ENCODE results near the gene MNX1.

MNX1 gene

DNA sequence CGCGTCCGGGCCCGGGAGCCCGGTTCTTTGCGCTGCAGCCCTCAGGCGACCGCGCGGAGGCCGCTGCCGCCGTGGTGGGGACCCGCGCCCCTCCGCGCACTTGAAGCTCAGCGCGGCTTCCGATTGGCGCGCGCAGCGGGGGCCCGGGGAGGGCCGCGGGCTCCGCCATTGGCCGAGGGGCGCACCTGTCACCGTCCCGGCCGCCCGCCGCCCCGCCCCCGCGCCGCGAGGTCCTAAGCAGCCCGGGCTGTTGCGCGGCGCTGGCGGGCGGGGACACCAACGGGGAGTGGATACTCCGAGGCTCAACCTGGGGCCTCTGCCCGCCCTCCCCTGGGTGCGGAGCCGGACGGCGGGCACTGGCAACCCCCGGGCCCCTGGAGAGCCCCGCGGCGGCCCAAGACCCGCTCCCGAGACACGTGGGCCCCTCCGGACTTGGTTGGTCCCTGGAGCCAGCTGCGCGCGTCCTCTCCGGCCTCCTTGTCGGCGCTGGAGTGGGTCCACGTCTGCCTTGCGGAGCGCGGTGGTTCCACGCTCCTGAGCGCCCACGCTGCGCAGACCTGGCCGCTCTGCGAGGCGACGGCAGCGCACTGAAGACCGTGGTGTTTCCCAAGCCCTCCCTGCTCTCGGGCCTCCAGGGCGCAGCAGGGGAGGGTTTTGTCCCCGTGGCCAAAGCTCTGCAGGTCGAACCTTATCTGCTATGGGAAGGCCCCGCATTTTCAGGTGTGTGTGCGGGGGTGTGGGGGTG is at the start of gene MNX1:
Gene MNX1, minus strand, starts transcription at position 76 of the 745 bp plus-strand sequence. CDS start 313 bp downstream, outside the sequence.
- H3K4me3 ChIP-seq (ENCODE audit: low read length): no peak within 1 kb of the TSS
- no peak for DNase-seq (ENCODE audit: low read depth)
- TF ChIP-seq, protein P1, sequence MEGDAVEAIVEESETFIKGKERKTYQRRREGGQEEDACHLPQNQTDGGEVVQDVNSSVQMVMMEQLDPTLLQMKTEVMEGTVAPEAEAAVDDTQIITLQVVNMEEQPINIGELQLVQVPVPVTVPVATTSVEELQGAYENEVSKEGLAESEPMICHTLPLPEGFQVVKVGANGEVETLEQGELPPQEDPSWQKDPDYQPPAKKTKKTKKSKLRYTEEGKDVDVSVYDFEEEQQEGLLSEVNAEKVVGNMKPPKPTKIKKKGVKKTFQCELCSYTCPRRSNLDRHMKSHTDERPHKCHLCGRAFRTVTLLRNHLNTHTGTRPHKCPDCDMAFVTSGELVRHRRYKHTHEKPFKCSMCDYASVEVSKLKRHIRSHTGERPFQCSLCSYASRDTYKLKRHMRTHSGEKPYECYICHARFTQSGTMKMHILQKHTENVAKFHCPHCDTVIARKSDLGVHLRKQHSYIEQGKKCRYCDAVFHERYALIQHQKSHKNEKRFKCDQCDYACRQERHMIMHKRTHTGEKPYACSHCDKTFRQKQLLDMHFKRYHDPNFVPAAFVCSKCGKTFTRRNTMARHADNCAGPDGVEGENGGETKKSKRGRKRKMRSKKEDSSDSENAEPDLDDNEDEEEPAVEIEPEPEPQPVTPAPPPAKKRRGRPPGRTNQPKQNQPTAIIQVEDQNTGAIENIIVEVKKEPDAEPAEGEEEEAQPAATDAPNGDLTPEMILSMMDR (conservative IDR thresholded peaks at IDR 0.05; ENCODE audit: low read length): no peak

DNA sequence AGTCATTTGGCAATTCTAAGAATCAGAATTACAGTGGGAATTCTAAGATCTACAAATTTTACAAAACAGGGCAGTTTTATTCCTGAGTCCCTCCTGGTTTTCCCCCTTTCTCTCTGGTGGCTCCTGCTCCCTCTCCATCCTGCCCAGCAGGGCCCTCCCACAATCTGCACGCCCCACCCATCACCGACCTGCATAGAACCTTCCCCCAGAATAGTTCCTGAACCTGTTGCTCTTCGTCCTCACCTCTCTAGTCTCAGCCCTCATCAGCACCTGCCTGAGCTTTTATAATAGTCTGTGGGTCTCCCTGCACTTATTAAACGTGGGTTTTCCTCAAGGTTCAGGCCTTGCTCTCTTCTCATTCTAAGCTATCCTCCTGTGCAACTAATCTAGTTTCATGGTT is 49.1 kb upstream of the MNX1 start:
- TF ChIP-seq, protein P1 (conservative IDR thresholded peaks at IDR 0.05; ENCODE audit: low read length): no peak
- no peak for DNase-seq (ENCODE audit: low read depth)
- no peak overlapping the region for H3K4me3 ChIP-seq (ENCODE audit: low read length)

DNA sequence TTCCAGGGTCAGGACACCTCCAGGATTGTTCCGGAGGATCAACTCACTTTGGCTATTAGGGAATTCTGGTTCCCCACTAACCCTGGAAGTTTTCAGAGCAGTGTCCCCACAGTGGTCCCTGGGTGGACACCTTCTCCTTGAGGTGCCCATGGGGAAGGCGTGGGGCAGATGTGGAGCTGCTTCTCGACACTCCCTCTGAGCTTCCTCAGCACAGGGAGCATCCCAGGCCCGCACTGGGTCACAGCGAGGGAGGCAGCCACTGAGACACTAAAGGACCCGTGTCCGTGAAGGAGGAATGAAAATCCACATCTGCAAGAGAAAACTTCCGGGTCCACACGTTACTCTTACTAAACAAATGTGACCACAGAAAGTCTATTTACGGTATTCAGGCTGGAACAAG is 48.2 kb upstream of the MNX1 start:
- TF ChIP-seq, protein P1 (conservative IDR thresholded peaks at IDR 0.05; ENCODE audit: low read length): no peak
- no peak for DNase-seq (ENCODE audit: low read depth)
- H3K4me3 ChIP-seq (ENCODE audit: low read length): no peak overlapping the region

DNA sequence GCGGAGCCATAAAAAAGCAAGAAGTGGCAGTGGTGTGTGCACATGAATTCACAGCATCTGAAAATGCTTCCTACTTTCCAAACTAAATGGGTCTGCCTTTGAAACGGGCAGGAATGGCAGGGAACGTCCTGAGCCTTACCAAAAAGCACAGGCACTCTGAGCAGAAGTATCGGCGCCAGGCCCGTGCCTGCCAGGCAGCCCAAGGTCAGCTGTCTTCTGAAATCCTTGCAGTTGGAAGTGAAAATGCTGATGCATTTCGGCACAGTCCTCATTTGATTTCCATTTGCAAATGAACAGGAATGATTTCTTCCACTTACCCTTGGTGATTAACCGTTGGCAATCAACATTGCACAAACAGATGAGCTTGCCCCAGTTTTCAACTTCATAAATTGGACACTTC is 47.6 kb upstream of the MNX1 start:
- TF ChIP-seq, protein P1 (conservative IDR thresholded peaks at IDR 0.05; ENCODE audit: low read length): no peak
- H3K4me3 ChIP-seq (ENCODE audit: low read length): no peak overlapping the region
- DNase-seq (ENCODE audit: low read depth): no peak

DNA sequence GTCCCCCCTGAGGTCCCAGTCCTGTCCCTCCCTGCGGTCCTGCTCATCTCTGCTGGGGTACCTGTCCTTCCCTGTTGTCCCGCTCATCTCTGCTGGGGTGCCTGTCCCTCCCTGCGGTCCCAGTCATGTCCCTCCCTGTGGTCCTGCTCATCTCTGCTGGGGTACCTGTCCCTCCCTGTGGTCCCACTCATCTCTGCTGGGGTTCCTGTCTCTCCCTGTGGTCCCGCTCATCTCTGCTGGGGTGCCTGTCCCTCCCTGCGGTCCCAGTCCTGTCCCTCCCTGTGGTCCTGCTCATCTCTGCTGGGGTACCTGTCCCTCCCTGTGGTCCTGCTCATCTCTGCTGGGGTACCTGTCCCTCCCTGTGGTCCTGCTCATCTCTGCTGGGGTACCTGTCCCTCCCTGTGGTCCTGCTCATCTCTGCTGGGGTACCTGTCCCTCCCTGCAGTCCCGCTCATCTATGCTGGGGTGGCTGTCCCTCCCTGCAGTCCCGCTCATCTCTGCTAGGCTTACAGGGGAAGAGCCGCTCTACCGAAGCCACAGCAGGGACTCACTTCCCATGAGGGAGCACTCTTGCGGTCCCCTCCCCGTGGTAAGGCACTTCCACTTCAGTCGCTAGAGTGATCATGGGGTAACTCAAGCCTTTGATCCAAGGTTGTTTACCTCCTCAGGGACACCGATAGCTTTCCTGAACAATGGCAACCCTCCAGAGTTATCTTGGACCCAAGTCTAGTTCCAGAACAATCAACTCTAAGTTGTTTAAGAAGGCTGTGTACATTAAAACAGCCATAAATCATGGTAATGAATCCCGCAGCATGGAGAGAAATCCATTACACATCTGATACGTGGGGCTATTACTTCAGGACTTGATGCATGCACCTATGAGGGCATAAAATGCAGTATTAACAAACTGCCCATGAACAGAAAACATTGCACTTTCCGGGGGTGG is 46.8 kb upstream of the MNX1 start:
- TF ChIP-seq, protein P1 (conservative IDR thresholded peaks at IDR 0.05; ENCODE audit: low read length): no peak
- DNase-seq (ENCODE audit: low read depth): no peak

DNA sequence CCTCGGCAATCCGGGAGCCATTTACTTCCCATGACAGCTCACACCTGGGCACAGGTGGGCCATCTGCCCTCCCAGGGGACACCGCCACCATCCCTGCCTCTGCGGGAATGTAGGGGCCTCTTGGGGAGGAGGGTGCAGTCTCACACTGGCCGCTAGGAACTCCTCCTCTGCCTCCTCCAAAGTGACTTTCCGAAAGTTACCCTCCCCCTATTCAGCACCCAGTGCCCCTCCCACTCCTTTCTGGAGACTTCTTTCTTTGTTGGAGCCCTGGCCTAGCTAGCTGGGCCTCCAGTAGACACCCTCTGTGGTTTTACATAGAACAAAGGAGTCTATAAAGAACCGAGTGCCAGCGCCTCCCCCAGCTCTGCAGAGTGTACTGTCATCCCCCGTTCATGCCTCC is 45.8 kb upstream of the MNX1 start:
- no peak overlapping the region for H3K4me3 ChIP-seq (ENCODE audit: low read length)
- DNase-seq (ENCODE audit: low read depth): no peak
- TF ChIP-seq, protein P1 (conservative IDR thresholded peaks at IDR 0.05; ENCODE audit: low read length): no peak

More for the DNA sequence above, 46.8 kb upstream of the MNX1 start:
- H3K4me3 ChIP-seq (ENCODE audit: low read length): no peak overlapping the region
